Pons (tissue), 1 donor: Measurements from ENCODE around the gene MEF2C.
"Not testable (repeated sequence)": the region's sequence is repeated elsewhere in the genome, so short reads cannot be mapped to it uniquely, and the experiment has no call there.

ENCODE experiments used
- DNase-seq: peaks from one replicate; pipeline ENCODE4 v3.0.0-alpha.2; 2016; ENCODE audit warnings: low spot score

The MEF2C gene

DNA sequence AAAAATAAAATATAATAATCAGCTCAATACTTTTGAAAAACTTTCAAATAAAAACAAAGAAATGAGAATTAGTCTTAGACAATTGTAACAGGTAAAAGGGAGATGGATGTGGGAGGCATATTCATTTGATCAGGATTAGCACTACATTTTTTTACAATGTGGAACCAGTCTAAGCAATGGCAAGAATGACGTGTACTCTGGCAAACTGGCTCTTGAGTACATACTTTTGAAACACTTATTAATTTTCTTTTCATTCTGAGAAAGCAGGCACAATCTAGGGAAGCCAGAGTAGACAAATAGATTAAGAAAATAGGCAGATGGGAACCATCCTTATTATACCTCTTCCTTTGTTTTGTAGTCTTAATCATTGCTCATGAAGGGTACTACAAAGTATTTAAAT lies 79.7 kb downstream of the MEF2C start:
- DNase-seq, result no peak

GRCh38 chr5:88799938-88800535 lies 82.9 kb downstream of the MEF2C start:
- no peak for DNase-seq

DNA sequence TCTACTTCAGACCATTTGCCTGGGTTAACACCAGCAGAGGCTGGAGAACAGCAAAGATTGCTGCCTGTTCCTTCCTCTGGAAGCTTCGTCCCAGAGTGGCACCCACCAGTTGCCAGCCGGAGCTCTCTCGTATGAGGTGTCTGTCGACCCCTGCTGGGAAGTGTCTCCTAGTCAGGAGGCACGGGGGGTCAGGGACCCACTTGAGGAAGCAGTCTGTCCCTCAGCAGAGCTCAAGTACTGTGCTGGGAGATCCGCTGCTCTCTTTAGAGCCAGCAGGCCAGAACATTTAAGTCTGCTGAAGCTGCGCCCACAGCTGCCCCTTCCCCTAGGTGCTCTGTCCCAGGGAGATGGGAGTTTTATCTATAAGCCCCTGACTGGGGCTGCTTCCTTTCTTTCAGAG lies 84.1 kb downstream of the MEF2C start:
- not testable (repeated sequence) for DNase-seq

DNA sequence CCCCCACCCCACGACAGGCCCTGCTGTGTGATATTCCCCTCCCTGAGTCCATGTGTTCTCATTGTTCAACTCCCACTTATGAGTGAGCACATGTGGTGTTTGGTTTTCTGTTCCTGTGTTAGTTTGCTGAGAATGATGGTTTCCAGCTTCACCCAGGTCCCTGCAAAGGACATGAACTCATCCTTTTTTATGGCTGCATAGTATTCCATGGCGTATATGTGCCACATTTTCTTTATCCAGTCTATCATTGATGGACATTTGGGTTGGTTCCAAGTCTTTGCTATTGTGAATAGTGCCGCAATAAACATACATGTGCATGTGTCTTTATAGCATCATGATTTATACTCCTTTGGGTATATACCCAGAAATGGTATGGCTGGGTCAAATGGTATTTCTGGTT lies 89.2 kb downstream of the MEF2C start:
- DNase-seq, result not testable (repeated sequence)

GRCh38 chr5:88792144-88792840 lies 90.7 kb downstream of the MEF2C start:
- DNase-seq, result no peak

- DNase-seq, result no peak
Measured at GRCh38 chr5:88787856-88788255, 95.1 kb downstream of the MEF2C start.

- no peak for DNase-seq
Measured at GRCh38 chr5:88786789-88787188, 96.2 kb downstream of the MEF2C start.

DNA sequence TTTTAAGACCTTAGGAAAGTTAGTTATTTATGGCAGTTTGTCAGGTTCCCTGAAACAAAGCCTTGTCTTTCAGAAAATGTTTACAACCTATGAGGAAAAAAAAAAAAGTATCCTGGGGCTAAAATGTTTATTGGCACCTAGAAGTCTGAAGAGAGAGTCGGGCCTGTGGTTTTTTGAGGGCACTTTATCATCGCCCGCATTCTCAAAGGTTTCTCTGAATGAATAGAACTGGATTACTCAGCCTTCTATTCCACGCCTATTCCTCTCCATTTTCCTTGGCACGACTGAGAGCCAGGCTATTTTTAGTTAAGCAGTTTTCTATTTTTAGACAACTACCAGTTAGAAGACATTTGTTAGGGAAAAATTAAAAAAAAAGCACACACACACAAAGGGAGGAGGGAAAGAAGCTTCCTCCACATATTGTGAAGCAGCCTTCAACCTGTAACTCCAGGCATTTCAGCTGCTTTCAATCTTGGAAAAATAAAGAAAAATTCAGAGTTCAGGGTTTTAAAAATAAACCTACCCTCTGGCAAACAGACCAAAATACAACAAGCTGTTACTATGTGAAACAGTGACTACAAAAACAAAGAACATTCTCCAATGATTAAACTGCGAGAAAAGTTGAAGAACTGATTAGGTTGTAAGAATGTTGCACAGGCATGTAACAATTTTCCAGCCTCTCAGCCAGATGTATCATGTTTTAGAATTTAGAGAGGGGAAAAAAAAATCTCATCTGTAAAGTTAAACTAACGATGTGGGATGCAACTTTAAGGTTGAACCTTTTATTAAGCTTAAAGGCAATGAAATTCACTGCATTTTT lies 97.0 kb downstream of the MEF2C start:
- DNase-seq, result peak; percentile 69

- DNase-seq, result no peak
Measured at GRCh38 chr5:88782571-88782970, 100.4 kb downstream of the MEF2C start.

- no peak for DNase-seq
Measured at GRCh38 chr5:88780736-88781135, 102.2 kb downstream of the MEF2C start.

DNA sequence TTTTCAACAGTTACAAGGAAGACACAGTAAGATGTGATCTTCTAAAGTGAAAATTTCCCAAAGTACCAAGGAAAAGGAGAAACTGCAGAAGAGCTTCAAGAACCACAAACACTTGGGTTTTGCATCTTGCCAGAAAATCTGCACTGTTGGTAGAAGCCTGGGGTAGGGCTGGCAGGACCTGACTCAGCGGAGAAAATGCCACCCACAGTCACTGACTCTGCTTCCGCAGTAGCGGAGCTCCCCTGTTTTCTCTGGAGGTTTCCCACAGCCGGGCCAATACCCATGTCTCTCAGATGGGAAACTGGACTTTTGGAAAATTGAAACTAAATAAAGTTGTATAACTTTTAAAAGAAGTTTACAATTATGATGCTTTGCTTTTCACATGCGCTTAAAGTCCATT lies 104.2 kb downstream of the MEF2C start:
- DNase-seq, result peak; percentile 24

DNA sequence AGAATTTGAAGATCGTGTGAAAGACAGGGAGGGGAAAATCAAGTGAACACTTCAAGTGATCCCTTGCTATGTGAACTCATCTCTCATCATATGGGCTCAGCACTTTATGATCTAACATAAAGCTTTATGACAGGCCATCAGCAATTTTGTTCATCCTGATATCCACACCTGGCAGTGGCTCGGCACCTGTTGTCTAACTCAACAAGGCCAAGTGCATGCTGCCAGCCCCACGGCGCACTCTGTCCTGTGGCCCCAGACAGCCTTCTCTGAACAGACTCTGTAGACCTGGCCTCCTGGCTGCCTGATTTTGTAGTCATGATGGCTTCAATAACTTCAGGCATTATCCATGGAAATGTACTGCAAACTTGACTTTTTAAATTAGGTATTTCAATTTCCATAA lies 106.3 kb downstream of the MEF2C start:
- DNase-seq, result no peak

DNA sequence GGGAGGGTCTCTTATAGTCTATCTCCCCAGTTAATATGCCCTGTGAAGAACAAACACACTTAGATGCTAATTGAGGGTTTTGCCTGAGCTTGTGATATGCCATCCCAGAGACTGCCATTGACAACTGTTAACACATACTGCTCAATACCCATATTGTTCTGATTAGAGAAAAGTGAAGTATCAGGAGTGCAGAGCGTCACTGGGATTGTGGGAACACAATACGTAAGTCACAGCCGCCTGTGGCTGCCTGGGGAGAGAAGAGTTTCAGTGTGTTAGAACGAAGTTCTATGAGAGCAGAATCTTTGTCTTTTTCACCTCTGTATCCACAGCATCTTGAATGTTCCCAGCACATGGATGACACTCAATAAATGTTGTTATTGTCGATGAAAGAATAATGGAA lies 110.2 kb downstream of the MEF2C start:
- no peak for DNase-seq

GRCh38 chr5:88772047-88772446 lies 110.9 kb downstream of the MEF2C start:
- DNase-seq, result no peak

GRCh38 chr5:88770276-88771257 lies 112.4 kb downstream of the MEF2C start:
- DNase-seq, result no peak

DNA sequence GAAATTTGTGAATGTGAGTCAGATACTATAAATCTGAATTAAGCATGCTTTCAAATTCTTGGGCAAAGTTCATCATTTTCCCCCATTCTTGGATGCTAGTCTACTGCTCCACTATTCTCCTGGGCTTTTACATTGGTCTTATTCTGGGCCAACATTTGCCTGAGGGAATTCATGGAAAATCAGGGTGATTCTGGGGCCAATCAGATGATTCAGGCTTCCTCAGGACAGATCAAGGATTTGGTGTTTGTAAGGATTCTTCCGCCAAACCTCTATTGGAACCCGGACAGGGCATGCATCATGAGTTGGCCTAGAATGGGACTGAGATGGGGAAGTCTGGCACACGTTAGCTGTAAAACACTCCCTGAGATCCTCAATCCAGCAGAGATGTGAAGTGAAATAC lies 113.8 kb downstream of the MEF2C start:
- DNase-seq, result no peak

DNA sequence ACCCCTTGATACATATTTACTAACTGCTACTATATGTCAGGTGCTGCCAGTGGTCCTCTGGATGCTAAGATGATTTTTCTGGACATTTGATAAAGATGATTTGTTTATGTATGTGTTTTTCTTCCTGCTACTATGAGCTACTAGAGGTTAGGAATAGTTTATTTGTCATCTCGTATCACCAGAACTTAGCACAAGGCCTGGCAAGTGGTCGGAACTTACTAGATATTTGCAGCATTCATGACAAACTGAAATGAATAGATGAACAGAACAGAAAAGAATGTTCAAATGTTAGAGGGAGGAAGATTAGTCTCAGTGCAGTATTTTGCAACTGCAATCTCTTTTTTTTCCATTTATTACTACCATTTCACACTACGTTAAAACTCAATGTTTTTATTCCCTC lies 114.6 kb downstream of the MEF2C start:
- no peak for DNase-seq

DNA sequence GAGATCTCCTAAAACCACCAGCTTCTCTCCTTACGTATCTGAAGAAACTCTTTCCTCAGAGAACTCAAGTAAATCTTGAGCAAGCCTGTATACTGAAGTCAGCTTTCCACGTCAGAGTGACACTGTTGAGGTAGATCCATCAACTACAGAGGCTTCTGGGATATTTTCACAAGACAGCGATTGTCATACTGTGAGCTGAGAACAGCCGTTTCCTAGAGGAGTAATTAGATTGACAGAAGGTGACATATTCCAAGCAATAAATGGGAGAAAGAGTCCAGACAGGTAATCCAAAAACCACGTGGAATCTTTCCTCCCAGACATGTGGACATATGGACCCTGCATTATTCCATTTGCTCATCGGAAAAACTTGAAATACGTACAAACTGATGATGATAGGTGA lies 117.2 kb downstream of the MEF2C start:
- DNase-seq, result no peak

DNA sequence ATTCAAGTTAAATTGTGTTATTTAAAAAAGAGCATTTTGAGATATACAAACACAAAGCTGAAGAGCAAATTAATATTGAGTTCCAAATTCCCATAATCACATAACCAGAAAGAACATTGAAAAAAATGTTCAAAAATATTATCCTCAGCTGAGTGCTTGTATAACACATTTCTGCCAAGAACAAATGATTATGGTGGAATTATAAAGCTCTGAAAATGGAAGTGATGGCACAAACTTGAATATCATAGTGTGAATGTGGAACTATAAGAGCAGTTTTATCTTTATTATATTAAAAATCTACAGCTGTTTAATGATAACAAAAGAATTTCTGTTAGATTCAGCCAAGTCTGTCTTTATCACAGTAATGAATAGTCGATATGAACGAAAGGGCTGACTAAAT lies 117.8 kb downstream of the MEF2C start:
- DNase-seq, result no peak

GRCh38 chr5:88761939-88762338 lies 121.0 kb downstream of the MEF2C start:
- DNase-seq, result no peak

DNA sequence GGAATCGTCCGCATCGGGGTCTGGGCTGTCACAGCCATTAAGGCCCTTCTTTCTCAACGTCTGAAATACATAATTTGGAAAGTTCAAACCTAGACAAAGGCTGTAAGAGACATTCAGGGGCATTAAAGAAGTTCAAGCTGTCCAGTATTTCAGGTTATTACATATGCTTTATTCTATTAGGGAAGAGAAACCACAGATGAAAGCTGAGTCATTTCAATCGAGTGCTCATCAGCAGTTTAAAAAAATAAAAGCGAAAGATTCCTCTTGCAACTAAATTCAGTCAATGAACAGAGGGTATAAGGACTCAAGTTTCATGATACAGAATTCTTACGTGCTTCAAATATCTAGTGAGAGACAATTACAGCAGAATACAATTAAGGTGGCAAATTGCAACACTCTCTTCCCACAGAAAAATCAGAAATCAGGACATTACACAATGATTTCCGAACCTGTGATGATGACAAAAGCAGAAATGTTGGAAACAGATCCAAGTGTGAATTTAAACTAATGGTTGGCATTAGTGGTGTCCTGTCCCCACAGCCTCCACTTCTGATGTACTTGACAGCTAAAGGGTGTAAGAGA lies 121.6 kb downstream of the MEF2C start:
- no peak for DNase-seq

DNA sequence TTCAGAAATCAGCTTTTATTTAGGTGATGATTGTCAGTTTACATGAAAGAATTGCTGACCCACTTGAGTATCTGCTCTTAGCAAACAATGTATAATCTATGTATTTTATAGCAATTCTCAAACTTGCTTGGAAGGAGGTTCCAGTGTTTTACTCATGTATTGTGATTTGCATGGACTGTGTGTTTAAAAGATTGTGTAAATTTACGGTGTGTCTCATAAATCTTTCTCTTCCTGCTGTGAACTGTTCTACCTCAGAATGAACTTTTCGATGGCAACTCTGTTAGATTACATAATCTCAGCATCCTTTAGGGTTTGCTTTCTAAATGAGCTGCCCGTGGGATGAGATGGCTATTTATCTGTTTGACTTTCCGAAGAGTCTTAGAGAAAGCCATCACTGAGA lies 122.5 kb downstream of the MEF2C start:
- DNase-seq, result no peak
